Measurements from ENCODE around the gene NUDC. TPM values are rescaled to one million over a fixed set of nuclear protein-coding genes. Genes with fewer than 3 reads are reported as not detected.

NUDC gene
- total and polyA plus RNA-seq, 2 of the 13 experiments (the other 11 are each of a cell fraction or from before 2014, with no cell fraction given): 34.7 to 104 TPM

GRCh38 chr1:26900001-26900814 is 21.3 kb upstream of the NUDC start, which contains the start of gene GPATCH3 (continued):
- TF ChIP-seq ZNF574 (CRISPR knock-in tag; IDR thresholded peaks at IDR 0.05) (peak; percentile 88), PRPF4 (IDR thresholded peaks at IDR 0.05; ENCODE audit: low read depth, low read length, poor library complexity, severe bottlenecking) (no peak), E2F2 (CRISPR knock-in tag; IDR thresholded peaks at IDR 0.05; ENCODE audit: borderline replicate concordance) (no peak), PAX8 (CRISPR knock-in tag; IDR thresholded peaks at IDR 0.05; ENCODE audit: borderline replicate concordance) (no peak), ZNF296 (CRISPR knock-in tag; conservative IDR thresholded peaks at IDR 0.05) (no peak), ZNF326 (CRISPR knock-in tag; IDR thresholded peaks at IDR 0.05; ENCODE audit: borderline replicate concordance) (no peak), FOXP4 (CRISPR knock-in tag; IDR thresholded peaks at IDR 0.05) (peak; percentile 55), PHF21A (CRISPR knock-in tag; IDR thresholded peaks at IDR 0.05) (peak; percentile 65), SNAPC2 (CRISPR knock-in tag; IDR thresholded peaks at IDR 0.05) (peak; percentile 77; the same call in 1 of the 2 replicates), ZNF782 (CRISPR knock-in tag; IDR thresholded peaks at IDR 0.05; ENCODE audit: borderline replicate concordance) (peak; percentile 71; the same call in 1 of the 2 replicates), NFKBIZ (CRISPR knock-in tag; IDR thresholded peaks at IDR 0.05) (0 out of 2 replicates have a peak, but pooled peaks have one; percentile 76), ZNF619 (CRISPR knock-in tag; IDR thresholded peaks at IDR 0.05) (no peak), SP4 (CRISPR knock-in tag; IDR thresholded peaks at IDR 0.05) (peak; percentile 55; the same call in 1 of the 2 replicates), ZNF713 (CRISPR knock-in tag; IDR thresholded peaks at IDR 0.05) (0 out of 2 replicates have a peak, but pooled peaks have one; percentile 23), ZNF350 (CRISPR knock-in tag; IDR thresholded peaks at IDR 0.05; ENCODE audit: borderline replicate concordance, low read depth) (no peak; the same call in 1 of the 2 replicates), ZNF549 (CRISPR knock-in tag; IDR thresholded peaks at IDR 0.05) (no peak), HOXA9 (CRISPR knock-in tag; IDR thresholded peaks at IDR 0.05; ENCODE audit: borderline replicate concordance) (no peak), POLR2G (IDR thresholded peaks at IDR 0.05; ENCODE audit: low read depth, low read length) (peak; percentile 96), ZNF143 (CRISPR knock-in tag; IDR thresholded peaks at IDR 0.05) (no peak; the same call in 1 of the 2 replicates), ATF4 (CRISPR knock-in tag; IDR thresholded peaks at IDR 0.05) (peak; percentile 33 to 71; a peak in 1 of 4 replicates), NR3C1 (CRISPR knock-in tag; IDR thresholded peaks at IDR 0.05) (no peak), ARHGAP35 (CRISPR knock-in tag; IDR thresholded peaks at IDR 0.05; ENCODE audit: borderline replicate concordance) (no peak)

All from HepG2 (cell line).